HuH-7.5 (cell line): Measurements from ENCODE around the gene BRI3BP.
"Not testable (repeated sequence)": the region's sequence is repeated elsewhere in the genome, so short reads cannot be mapped to it uniquely, and the experiment has no call there.

Source experiments
- DNase-seq: peaks from one replicate; pipeline ENCODE4 v3.0.0; 2011; ENCODE audit warnings: low spot score

BRI3BP gene

DNA sequence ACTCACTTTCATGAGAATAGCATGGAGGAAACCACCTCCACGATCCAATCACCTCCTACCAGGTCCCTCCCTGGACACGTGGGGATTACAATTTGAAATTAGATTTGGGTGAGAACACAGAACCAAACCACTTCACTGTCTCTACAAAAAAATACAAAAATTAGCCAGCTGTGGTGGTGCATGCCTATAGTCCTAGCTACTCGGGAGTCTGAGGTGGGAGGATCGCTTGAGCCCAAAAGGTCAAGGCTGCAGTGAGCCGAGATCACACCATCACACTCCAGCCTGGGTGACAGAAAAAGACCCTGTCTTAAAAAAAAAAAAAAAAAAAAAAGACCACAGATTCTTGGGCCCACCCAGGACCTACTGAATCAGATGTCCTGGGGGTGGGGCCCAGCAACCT, 28.3 kb downstream of the BRI3BP start:
- DNase-seq = no peak

DNA sequence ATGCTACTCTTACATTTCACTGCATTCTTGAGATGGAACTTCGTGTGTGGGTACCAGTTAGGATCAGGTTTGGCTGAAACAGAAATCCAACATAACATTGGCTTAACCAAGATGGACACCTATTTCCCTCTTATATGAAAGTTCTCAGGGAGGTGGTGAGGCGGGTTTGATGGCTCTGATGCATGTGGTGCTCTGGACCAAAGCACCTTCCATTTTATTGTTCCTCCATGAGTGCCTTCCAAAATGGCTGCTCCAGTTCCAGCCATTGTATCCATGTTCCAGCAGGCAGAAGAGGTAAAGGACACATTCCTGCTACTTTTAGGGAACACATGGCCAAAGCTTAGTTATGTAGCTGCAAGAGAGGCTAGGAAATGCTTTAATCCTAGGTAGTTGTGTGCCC, 29.6 kb downstream of the BRI3BP start:
- DNase-seq = no peak

- DNase-seq = no peak
These were observed 31.6 kb downstream of the BRI3BP start for GRCh38 chr12:125024949-125025563.

DNA sequence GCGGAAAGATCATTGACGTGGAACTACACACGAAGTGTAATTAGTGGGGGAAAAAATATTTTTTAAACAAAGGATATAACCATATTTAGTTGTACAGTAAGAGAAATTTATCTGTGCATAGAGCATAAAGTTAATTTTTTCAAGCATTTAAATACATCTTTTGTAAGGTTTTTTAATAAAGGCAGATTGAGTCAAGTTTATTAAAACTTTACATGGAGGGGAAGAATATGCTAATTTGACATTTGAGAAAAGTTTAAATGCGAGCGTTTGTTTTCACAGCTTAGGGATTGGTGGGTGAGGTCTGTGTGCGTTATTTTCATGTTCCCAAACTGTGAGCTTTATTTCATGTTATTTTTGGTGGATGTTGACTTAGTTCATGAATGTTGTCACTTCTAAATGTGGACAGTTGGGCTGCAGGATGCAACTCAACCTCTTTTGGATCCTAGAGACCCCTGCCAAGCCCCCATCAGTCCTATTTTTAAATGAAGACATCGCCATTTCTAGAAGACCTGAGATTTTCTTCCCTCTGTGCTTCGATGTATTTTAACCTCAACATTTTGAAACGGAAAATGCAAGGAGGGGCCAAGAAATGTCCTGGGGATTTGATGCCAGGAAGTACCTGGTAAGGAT, 32.3 kb downstream of the BRI3BP start:
- DNase-seq = no peak

DNA sequence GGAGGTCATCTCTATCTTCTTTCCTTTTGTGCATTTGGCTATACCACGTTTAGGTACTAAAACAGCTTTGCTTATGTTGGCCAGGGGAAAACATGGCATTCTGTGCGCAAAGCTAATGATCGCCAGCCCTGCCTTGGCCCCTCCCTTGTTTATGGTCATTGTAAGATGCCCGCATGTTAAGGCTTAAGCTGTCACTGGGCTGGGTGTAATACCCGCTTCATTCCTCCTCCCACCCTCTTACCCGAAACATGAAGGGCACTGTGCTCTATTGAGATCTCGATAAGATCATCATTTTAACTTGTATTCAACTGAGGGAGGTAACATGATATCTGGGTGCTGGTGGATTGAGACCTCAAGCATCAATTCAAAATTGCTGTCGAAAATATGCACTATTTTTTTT, 34.7 kb downstream of the BRI3BP start:
- no peak for DNase-seq

DNA sequence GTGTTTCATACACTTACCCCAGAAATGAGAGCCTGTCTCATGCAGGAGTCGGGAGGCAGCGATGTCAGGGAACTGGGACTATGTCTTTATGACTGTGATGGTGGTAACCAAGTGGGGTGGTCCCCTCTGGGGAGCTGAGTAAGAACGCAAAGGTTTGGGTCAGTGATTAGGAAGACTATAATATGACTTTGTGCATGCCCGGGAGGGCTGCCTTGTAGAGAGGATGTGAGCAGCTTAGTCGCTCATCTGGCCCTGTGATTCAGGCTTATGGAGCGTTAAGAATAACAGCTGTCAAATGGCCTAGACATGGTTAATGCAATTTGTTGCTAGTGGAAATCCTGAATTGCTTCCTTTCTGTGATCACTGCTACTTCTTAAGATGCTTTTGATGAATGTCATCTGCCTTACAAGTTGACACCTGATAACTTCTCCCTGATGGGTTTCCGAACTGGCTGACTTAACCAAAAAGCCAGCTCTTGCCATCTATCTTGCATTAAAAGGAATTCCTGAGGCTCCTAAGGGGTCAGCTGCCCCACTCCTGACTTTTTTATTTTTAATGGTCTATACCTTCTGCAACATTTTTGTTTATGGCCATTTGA, 36.4 kb downstream of the BRI3BP start:
- DNase-seq = no peak

DNA sequence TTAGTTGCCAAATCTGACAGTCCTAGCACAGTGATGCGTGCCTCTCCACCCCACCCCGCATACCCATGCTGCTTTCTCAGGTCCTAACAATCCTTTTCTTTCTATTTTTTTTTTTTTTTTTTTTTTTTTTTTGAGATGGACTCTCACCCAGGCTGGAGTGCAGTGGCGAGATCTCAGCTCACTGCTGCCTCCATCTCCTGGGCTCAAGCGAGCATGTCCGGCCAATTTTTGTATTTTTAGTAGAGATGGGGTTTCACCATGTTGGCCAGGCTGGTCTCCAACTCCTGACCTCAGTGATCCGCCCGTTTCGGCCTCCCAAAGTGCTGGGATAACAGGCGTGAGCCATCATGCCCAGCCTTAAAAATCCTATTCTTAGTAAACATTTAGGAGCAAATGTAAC, 38.0 kb downstream of the BRI3BP start:
- not testable (repeated sequence) for DNase-seq

DNA sequence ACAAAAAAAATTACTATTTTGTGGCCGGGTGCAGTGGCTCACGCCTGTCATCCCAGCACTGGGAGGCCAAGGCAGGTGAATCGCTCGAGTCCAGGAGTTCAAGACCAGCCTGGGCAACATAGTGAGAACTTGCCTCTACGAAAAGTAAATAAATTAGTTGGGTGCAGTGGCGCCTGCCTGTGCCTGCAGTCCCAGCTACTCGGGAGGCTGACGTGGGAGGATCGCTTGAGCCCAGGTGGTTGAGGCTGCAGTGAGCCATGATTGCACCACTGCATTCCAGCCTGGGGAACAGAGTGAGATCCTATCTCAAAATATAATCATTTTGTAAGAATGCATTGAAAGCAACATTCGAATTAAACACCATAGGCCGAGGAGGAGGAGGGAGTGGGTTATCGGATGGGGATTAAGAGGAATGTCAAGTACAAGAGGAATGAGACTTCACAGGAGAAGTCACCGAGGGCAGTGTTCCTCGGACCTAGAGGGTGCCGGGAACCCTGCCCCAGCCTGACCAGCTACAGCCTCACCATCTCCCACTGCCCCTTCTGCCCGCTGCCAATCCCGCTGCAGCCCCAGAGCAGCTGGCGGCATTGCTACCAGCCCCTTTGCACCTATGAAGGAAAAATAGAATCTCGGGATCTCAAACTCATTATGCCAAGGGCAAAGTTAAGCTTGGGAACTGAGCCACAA, 39.2 kb downstream of the BRI3BP start:
- no peak for DNase-seq

GRCh38 chr12:125033288-125033687, 39.8 kb downstream of the BRI3BP start:
- DNase-seq = no peak

GRCh38 chr12:125038976-125039625, 45.7 kb downstream of the BRI3BP start:
- no peak for DNase-seq

- no peak for DNase-seq
These were observed 55.6 kb downstream of the BRI3BP start for GRCh38 chr12:125049093-125049458.

- no peak for DNase-seq
These were observed 57.0 kb downstream of the BRI3BP start for GRCh38 chr12:125050446-125050845.

DNA sequence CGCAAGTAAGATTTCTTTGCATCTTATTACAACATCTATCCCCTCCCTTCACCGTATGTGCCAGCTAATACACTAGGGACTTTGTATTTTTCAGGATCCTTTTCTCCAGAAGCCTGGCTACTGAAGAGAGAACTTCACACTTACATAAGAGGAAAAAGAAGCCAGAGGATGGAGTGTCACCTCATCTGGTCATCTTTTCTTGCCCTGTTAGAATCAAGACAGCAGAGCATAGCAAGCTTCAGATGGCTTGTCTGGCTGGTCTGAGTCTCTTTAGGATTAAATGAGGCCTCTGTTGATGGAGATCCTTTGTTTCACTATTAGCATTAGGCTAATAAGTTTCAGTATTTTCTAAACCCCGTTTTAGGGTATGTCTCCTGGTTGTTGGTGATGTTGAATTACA, 57.4 kb downstream of the BRI3BP start:
- DNase-seq = no peak

DNA sequence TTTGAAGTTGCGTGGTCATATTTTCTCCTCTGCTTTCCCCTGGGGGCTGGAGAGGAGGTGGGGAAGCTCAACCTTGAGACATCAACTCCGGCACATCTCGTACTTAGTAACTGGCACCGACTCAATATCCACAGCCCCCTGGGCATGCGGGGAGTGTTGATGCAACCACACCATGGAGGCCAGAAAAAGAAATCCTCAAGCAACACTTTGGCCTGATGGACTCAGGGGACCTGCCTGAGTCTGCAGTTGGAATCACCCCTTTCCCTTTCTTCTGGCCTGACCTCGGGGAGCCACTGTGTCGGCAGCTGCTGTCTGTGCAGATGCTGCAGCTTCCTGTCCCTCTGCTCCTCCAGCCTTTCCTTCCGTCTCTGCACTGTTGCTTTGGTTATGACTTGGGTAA, 60.4 kb downstream of the BRI3BP start:
- no peak for DNase-seq

GRCh38 chr12:125055591-125055990, 62.1 kb downstream of the BRI3BP start:
- no peak for DNase-seq

GRCh38 chr12:125056306-125056705, 62.9 kb downstream of the BRI3BP start:
- DNase-seq = no peak

- DNase-seq = no peak
These were observed 64.3 kb downstream of the BRI3BP start for GRCh38 chr12:125057708-125058107.

GRCh38 chr12:125061229-125061628, 67.8 kb downstream of the BRI3BP start:
- no peak for DNase-seq

DNA sequence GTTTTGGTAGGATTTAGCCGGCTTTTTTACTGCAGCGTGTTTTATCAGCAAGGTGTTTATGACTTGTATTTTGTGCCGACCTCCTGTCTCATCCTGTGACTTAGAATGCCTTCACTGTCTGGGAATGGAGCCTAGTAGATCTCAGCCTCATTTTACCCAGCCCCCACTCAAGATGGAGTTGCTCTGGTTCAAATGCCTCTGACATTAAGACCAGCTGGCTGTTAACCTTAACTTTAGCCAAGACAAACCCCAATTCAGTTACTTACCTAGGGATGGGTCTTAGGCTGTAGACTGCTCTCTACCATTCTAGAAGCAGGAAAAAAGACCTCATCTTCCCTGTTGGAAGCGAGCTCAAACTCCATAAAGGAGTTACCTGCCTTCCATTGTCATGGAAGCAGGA, 70.1 kb downstream of the BRI3BP start:
- not testable (repeated sequence) for DNase-seq

GRCh38 chr12:125064492-125064891, 71.0 kb downstream of the BRI3BP start:
- DNase-seq = no peak

GRCh38 chr12:125065021-125065918, 71.8 kb downstream of the BRI3BP start, which contains the start of gene AACS:
Gene AACS, plus strand, starts transcription at chr12:125065435. Its CDS starts 150 bp downstream, at chr12:125065585.
- peak; percentile 77 for DNase-seq
